Mammary epithelial cell (primary cell): ENCODE data around the gene VPS13C.

ENCODE experiments used
- CTCF ChIP-seq, 2 donors: IDR thresholded peaks in 1 of 2; conservative IDR thresholded peaks in 1 of 2; 2 replicates each; pipeline ENCODE4 v1.5.1; 2011 to 2012; ENCODE audit warnings: inconsistent platforms in 2 of 2, low read length in 2 of 2, mild to moderate bottlenecking in 2 of 2, control low read depth in 1 of 2, low read depth in 1 of 2; ENCODE audit not compliant: insufficient read depth in 1 of 2; ENCODE audit errors: extremely low read depth in 1 of 2
- EZH2 ChIP-seq: IDR thresholded peaks from 2 replicates; pipeline ENCODE4 v1.6.1; 2012; ENCODE audit warnings: low read length, inconsistent platforms, borderline replicate concordance

DNA sequence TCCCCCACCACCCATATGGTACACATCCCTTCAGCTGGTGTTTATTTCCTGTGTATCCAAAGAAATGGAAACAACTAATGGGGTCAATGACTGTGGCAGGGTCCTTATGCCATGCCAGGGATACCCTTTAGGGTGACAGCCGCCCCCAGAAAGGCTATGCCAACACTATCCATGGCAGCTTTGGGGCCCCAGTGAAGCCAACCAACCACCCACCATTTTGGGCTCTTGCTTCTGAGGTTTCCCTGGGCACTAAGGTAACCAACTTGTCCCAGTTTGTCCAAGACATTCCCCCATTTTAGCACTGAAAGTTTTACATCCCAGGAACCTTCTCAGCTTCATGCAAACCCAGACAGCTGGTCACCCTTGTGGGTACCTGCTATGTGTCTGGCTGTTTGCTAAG is 233.1 kb downstream of the VPS13C start:
- no peak for TF ChIP-seq CTCF (conservative IDR thresholded peaks at IDR 0.05 in 1 of 2, IDR thresholded peaks at IDR 0.05 in 1 of 2; ENCODE audit: extremely low read depth in 1 of 2, insufficient read depth in 1 of 2, low read depth in 1 of 2, low read length in 2 of 2)
- TF ChIP-seq EZH2, result no peak
